OCI-LY7 (cell line): Measurements from ENCODE around the gene RNF26. TPM values are rescaled to one million over a fixed set of nuclear protein-coding genes. Genes with fewer than 3 reads are reported as not detected.

Experiments used
- BruUV-seq: library from RNA; stranded (reverse); fragments of 400-500 nt; replicated peaks from 2 replicates; lab custom pipeline; 2021; lab: Mats Ljungman, UMichigan
- CTCF ChIA-PET: fragments of 300-600 bp; sonication (Branson Sonifier 250); formaldehyde crosslinking; loops from one replicate; lab custom pipeline; 2022; ENCODE audit warnings: antibody characterized with exemption; ENCODE audit not compliant: unreplicated experiment; lab: Charles Lee
- POLR2A ChIA-PET: fragments of 300-600 bp; sonication (Branson Sonifier 250); formaldehyde crosslinking; loops from one replicate; lab custom pipeline; 2022; ENCODE audit warnings: antibody characterized with exemption; lab: Charles Lee
- DNase-seq: peaks from one replicate; pipeline ENCODE4 v3.0.0-alpha.2; 2015; ENCODE audit warnings: low spot score
- H2AFZ ChIP-seq: fragments of 200-600 bp; sonication (generic), shearing (Covaris generic); 2 replicates; pipeline ENCODE4 v1.6.1; 2014; ENCODE audit warnings: mild to moderate bottlenecking, antibody characterized with exemption, low read length, moderate library complexity
- H3K27ac ChIP-seq: fragments of 200-600 bp; sonication (generic); 2 replicates; pipeline ENCODE4 v1.5.1; 2014; ENCODE audit warnings: mixed run types, low read depth, mild to moderate bottlenecking, moderate library complexity, low read length, inconsistent platforms; ENCODE audit not compliant: poor library complexity, severe bottlenecking
- H3K36me3 ChIP-seq: fragments of 200-600 bp; sonication (generic); 2 replicates; pipeline ENCODE4 v1.6.1; 2014; ENCODE audit warnings: mild to moderate bottlenecking, antibody characterized with exemption, low read length, moderate library complexity, mixed read lengths; ENCODE audit not compliant: insufficient read depth
- H3K4me1 ChIP-seq: fragments of 200-600 bp; sonication (generic); 2 replicates; pipeline ENCODE4 v1.5.1; 2014; ENCODE audit warnings: mild to moderate bottlenecking, low read length; ENCODE audit not compliant: insufficient read depth, poor library complexity, severe bottlenecking
- H3K4me2 ChIP-seq: fragments of 200-600 bp; sonication (generic); 2 replicates; pipeline ENCODE4 v1.6.1; 2014; ENCODE audit warnings: mild to moderate bottlenecking, low read length
- H3K4me3 ChIP-seq: fragments of 200-600 bp; sonication (generic); 2 replicates; pipeline ENCODE4 v1.5.1; 2014; ENCODE audit warnings: mild to moderate bottlenecking, low read depth, low read length; ENCODE audit not compliant: poor library complexity, severe bottlenecking
- H3K79me2 ChIP-seq: fragments of 200-600 bp; sonication (generic); 2 replicates; pipeline ENCODE4 v1.6.1; 2016; ENCODE audit warnings: low read depth, mild to moderate bottlenecking, low read length, moderate library complexity, mixed read lengths; ENCODE audit not compliant: insufficient read depth
- H3K9me2 ChIP-seq: fragments of 200-600 bp; sonication (generic); 2 replicates; pipeline ENCODE4 v1.6.1; 2016; ENCODE audit warnings: mild to moderate bottlenecking, low read length, mixed read lengths; ENCODE audit not compliant: insufficient read depth
- H3K9me3 ChIP-seq: fragments of 200-600 bp; sonication (generic); 2 replicates; pipeline ENCODE4 v1.6.1; 2014; ENCODE audit warnings: mild to moderate bottlenecking, mixed run types, low read length, mixed read lengths
- H4K20me1 ChIP-seq: fragments of 200-600 bp; sonication (generic); 2 replicates; pipeline ENCODE4 v1.6.1; 2014; ENCODE audit warnings: mild to moderate bottlenecking, antibody characterized with exemption, low read length, moderate library complexity, mixed read lengths; ENCODE audit not compliant: insufficient read depth
- EZH2phosphoT487 ChIP-seq: fragments of 200-600 bp; sonication (generic); IDR thresholded peaks from 2 replicates; pipeline ENCODE4 v1.6.1; 2018; ENCODE audit warnings: low read depth, borderline replicate concordance, mild to moderate bottlenecking, mixed run types, antibody characterized with exemption, low read length, moderate library complexity, mixed read lengths
- intact Hi-C: fragments of 100-400 bp; cut with micrococcal nuclease; formaldehyde crosslinking; loops from one replicate; pipeline ENCODE4 v1.10.0; 2022; ENCODE audit not compliant: unreplicated experiment
- total RNA-seq, 2 experiments: library from RNA; depleted of rRNA in 1 of 2; stranded (reverse); fragments of >200 nt in 1 of 2; shearing (Covaris generic) in 1 of 2; gene quantifications; 2 replicates each; pipeline ENCODE4 v1.2.3, GENCODE V29; 2014 to 2022
- TF ChIP-seq, protein P1 (sequence below): fragments of 200-600 bp; sonication (generic); conservative IDR thresholded peaks from 2 replicates; pipeline ENCODE4 v1.5.1; 2014; ENCODE audit warnings: mild to moderate bottlenecking, antibody characterized with exemption, low read length, moderate library complexity, mixed read lengths

Gene RNF26
- total RNA-seq, 2 experiments from 2014 or later, result 13.9 to 52.5 TPM

DNA sequence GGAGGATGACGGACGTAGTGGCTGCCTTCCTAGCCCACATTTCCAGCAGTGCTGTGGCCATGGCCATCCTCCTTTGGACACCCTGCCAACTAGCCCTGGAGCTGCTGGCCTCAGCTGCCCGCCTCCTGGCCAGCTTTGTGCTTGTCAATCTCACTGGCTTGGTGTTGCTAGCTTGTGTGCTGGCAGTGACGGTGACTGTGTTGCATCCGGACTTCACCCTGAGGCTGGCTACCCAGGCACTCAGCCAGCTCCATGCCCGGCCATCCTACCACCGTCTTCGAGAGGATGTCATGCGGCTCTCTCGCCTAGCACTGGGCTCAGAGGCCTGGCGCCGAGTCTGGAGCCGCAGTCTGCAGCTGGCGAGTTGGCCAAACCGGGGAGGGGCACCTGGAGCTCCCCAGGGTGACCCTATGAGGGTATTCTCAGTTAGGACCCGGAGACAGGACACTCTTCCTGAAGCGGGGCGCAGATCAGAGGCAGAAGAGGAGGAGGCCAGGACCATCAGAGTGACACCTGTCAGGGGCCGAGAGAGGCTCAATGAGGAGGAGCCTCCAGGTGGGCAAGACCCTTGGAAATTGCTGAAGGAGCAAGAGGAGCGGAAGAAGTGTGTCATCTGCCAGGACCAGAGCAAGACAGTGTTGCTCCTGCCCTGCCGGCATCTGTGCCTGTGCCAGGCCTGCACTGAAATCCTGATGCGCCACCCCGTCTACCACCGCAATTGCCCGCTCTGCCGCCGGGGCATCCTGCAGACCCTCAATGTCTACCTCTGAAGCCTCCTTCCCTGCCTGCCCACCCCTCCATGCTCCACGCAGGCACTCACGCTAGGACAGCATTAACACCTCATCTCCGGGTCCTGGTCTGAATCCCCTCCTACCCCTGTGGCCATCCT, 1.6 kb downstream of the RNF26 start:
- H3K4me3 ChIP-seq, result peak overlapping the region; percentile 81
- H3K36me3 ChIP-seq, result peaks cover 6% of the 10 kb centered on the region; the same call in 1 of the 2 replicates
- POLR2A ChIA-PET, result interaction anchor here (0.8 kb wide), 1 partner anchor 10 kb away, joined by 3 read pairs; no protein-coding TSS in a partner anchor
- peaks cover 10% of the 10 kb centered on the region; the same call in 1 of the 2 replicates for H3K79me2 ChIP-seq
- TF ChIP-seq, protein P1, sequence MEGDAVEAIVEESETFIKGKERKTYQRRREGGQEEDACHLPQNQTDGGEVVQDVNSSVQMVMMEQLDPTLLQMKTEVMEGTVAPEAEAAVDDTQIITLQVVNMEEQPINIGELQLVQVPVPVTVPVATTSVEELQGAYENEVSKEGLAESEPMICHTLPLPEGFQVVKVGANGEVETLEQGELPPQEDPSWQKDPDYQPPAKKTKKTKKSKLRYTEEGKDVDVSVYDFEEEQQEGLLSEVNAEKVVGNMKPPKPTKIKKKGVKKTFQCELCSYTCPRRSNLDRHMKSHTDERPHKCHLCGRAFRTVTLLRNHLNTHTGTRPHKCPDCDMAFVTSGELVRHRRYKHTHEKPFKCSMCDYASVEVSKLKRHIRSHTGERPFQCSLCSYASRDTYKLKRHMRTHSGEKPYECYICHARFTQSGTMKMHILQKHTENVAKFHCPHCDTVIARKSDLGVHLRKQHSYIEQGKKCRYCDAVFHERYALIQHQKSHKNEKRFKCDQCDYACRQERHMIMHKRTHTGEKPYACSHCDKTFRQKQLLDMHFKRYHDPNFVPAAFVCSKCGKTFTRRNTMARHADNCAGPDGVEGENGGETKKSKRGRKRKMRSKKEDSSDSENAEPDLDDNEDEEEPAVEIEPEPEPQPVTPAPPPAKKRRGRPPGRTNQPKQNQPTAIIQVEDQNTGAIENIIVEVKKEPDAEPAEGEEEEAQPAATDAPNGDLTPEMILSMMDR, result no peak
- no peak for TF ChIP-seq EZH2phosphoT487
- H3K9me3 ChIP-seq, result no peaks in the 10 kb centered on the region
- no peak for DNase-seq
- CTCF ChIA-PET, result no interaction called here
- intact Hi-C loops, result loop anchor here (5.0 kb wide), 1 partner anchor 136 kb away; no protein-coding TSS in a partner anchor
- H3K4me2 ChIP-seq, result peak overlapping the region; percentile 91
- no peaks in the 10 kb centered on the region for H4K20me1 ChIP-seq
- BruUV-seq, result no TSS peak
- H2AFZ ChIP-seq, result no peak overlapping the region
- no peak overlapping the region for H3K27ac ChIP-seq
- H3K4me1 ChIP-seq, result peaks cover 40% of the 10 kb centered on the region
- no peaks in the 10 kb centered on the region for H3K9me2 ChIP-seq

DNA sequence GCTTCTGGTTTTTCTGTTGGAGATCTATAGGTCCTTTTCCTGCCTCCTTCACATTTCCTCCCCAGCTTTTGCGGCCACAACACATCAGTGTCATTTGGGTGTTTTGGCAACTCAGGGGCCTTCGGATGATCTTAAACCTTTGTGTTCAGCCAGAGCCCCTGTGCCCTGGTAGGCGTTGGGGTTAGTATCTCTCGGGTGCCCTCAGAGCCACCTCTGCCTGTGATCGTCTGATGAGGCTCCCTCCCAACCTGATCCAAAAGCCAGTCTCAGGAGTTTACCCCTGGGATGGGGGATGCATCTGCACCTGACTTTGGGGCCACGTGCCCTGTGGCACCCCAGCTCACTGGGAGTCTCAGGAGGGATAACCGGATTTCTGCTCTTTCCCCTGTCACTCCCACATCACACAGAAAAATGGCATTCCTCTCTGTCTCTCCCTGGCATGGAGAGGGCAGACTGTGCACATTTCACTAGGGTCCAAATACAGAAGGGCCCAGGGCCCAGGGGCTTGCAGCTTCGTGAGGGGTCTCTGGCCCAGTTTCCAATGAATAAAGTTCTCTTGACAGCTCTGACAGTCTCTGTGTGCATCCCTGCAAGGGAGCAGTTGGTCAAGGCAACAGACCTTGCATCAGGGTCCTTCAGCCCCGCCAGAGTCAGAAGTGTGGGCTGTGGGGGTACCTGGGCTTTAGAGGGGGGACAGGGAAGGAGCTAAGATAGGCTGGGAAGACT, 2.6 kb downstream of the RNF26 start:
- no peaks in the 10 kb centered on the region for H4K20me1 ChIP-seq
- ChIA-PET POLR2A (interaction anchor here (0.8 to 1.8 kb wide), 4 partner anchors 25 to 216 kb away, joined by 3 to 7 read pairs (median 4); partner anchors contain the start of genes HINFP and USP2), CTCF (interaction anchor here (1.6 to 2.0 kb wide), 2 partner anchors 34 to 37 kb away, joined by 4 to 14 read pairs; no protein-coding TSS in a partner anchor)
- H3K27ac ChIP-seq, result no peak overlapping the region
- H3K9me3 ChIP-seq, result no peaks in the 10 kb centered on the region
- peaks cover 10% of the 10 kb centered on the region; the same call in 1 of the 2 replicates for H3K79me2 ChIP-seq
- no peak for TF ChIP-seq EZH2phosphoT487
- TF ChIP-seq, protein P1, result no peak
- H3K9me2 ChIP-seq, result no peaks in the 10 kb centered on the region
- H3K4me2 ChIP-seq, result peak overlapping the region; percentile 50
- peak overlapping the region; percentile 13 for H3K4me3 ChIP-seq
- no peak for DNase-seq
- peaks cover 6% of the 10 kb centered on the region; the same call in 1 of the 2 replicates for H3K36me3 ChIP-seq
- no peak overlapping the region for H2AFZ ChIP-seq
- no TSS peak for BruUV-seq
- intact Hi-C loops, result loop anchor here (5.0 kb wide), 1 partner anchor 135 kb away; no protein-coding TSS in a partner anchor
- peaks cover 48% of the 10 kb centered on the region for H3K4me1 ChIP-seq
